ENCODE data around the gene HEPHL1.

The HEPHL1 gene

DNA sequence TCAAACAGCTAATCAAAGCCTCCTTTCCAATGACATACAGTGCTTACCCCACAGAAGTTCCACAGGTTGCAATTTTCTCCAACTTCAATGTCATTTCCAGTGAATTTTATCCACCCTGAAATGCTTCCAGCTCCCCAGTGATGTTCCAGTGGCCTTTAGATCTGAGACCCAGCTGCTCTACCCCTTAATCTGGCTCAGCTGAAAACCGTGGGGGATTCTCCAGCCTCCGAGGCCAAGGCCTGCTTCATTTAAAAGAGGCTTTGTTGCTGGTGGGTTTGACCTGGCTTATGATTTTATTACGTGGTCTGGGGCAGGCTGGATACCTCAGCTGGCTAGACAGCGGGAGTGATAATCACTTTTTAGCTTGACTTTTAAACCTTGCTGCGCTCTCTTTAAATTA is 10.9 kb downstream of the HEPHL1 start:
- Histone ChIP-seq H3K79me2 (ENCODE audit: low read length) (no peaks in the 10 kb centered on the region), H3K9me3 (replicated peaks; ENCODE audit: insufficient read depth, low read length) (no peaks in the 10 kb centered on the region), H4K20me1 (ENCODE audit: insufficient read depth, low read length) (no peaks in the 10 kb centered on the region), H3K27ac (ENCODE audit: low read length) (no peak overlapping the region), H3K36me3 (replicated peaks; ENCODE audit: insufficient read depth, low read length) (no peaks in the 10 kb centered on the region), H3K27me3 (replicated peaks; ENCODE audit: insufficient read depth, low read length) (no peaks in the 10 kb centered on the region), H3K4me1 (ENCODE audit: low read length) (no peaks in the 10 kb centered on the region), H2AFZ (ENCODE audit: low read length) (no peak overlapping the region), H3F3A (ENCODE audit: insufficient read depth, low read length) (no peaks in the 10 kb centered on the region), H3K4me3 (ENCODE audit: low read length) (no peak overlapping the region), H3K4me2 (ENCODE audit: low read depth, low read length) (no peak overlapping the region), H3K9ac (ENCODE audit: low read length) (no peak overlapping the region), H3K9me2 (replicated peaks; ENCODE audit: insufficient read depth, low read length) (no peaks in the 10 kb centered on the region)
- TF ChIP-seq EZH2 (optimal IDR thresholded peaks at IDR 0.05; ENCODE audit: low read depth, low read length): no peak
- TF ChIP-seq, protein P1, sequence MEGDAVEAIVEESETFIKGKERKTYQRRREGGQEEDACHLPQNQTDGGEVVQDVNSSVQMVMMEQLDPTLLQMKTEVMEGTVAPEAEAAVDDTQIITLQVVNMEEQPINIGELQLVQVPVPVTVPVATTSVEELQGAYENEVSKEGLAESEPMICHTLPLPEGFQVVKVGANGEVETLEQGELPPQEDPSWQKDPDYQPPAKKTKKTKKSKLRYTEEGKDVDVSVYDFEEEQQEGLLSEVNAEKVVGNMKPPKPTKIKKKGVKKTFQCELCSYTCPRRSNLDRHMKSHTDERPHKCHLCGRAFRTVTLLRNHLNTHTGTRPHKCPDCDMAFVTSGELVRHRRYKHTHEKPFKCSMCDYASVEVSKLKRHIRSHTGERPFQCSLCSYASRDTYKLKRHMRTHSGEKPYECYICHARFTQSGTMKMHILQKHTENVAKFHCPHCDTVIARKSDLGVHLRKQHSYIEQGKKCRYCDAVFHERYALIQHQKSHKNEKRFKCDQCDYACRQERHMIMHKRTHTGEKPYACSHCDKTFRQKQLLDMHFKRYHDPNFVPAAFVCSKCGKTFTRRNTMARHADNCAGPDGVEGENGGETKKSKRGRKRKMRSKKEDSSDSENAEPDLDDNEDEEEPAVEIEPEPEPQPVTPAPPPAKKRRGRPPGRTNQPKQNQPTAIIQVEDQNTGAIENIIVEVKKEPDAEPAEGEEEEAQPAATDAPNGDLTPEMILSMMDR (IDR thresholded peaks at IDR 0.05; ENCODE audit: low read length): no peak
- no peak for TF ChIP-seq EZH2phosphoT487 (IDR thresholded peaks at IDR 0.05; ENCODE audit: low read length)
- no peak for DNase-seq

DNA sequence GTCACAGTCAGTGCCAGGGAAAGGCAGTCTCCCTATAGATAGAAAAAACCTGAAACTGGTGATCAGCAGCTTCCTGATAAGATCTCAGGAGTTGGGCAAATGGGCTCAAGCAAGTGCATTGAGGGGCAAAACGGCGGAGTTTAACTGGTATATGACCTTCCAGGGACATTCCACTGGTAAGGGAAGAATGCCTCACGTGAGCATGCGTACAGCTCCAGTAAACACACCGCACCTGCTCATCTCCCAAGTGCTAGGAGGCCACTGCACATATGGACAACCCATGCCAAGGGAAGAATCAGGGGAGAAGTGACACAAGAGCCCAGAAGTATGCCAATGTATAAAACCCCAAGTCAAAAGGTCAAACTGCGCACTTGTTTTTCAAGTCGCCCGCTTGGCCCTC is 11.6 kb downstream of the HEPHL1 start:
- Histone ChIP-seq H3K27ac (ENCODE audit: low read length) (no peak overlapping the region), H3K9me2 (replicated peaks; ENCODE audit: insufficient read depth, low read length) (no peaks in the 10 kb centered on the region), H3K9me3 (replicated peaks; ENCODE audit: insufficient read depth, low read length) (no peaks in the 10 kb centered on the region), H3K4me3 (ENCODE audit: low read length) (no peak overlapping the region), H2AFZ (ENCODE audit: low read length) (no peak overlapping the region), H3F3A (ENCODE audit: insufficient read depth, low read length) (no peaks in the 10 kb centered on the region), H3K79me2 (ENCODE audit: low read length) (no peaks in the 10 kb centered on the region), H3K9ac (ENCODE audit: low read length) (no peak overlapping the region), H3K4me1 (ENCODE audit: low read length) (no peaks in the 10 kb centered on the region), H4K20me1 (ENCODE audit: insufficient read depth, low read length) (no peaks in the 10 kb centered on the region), H3K36me3 (replicated peaks; ENCODE audit: insufficient read depth, low read length) (no peaks in the 10 kb centered on the region), H3K27me3 (replicated peaks; ENCODE audit: insufficient read depth, low read length) (no peaks in the 10 kb centered on the region), H3K4me2 (ENCODE audit: low read depth, low read length) (no peak overlapping the region)
- TF ChIP-seq EZH2 (optimal IDR thresholded peaks at IDR 0.05; ENCODE audit: low read depth, low read length) (no peak), EZH2phosphoT487 (IDR thresholded peaks at IDR 0.05; ENCODE audit: low read length) (no peak)
- TF ChIP-seq, protein P1 (IDR thresholded peaks at IDR 0.05; ENCODE audit: low read length): no peak
- DNase-seq: no peak

DNA sequence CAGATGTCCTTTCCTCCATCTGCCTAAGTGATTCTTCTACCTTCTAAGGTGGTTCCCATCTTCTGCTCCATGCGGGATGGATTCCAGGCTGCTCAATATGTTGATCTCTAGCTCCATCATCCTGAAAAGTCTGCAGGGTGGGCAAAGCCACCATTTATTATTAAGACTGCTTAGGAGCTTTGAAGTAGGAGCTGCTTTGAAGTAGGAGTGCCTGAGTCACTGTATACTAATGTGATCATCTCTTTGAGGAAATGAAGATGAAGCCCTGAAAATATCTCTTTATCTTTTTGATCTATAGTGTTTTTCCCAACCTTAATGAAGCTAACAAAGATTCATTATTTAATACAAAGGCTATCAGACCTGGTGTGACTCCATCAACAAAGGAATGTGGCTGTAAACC is 13.1 kb downstream of the HEPHL1 start:
- no peaks in the 10 kb centered on the region for H3K4me1 ChIP-seq (ENCODE audit: low read length)
- no peak for DNase-seq
- no peak for TF ChIP-seq EZH2 (optimal IDR thresholded peaks at IDR 0.05; ENCODE audit: low read depth, low read length)
- TF ChIP-seq EZH2phosphoT487 (IDR thresholded peaks at IDR 0.05; ENCODE audit: low read length): no peak
- TF ChIP-seq, protein P1 (IDR thresholded peaks at IDR 0.05; ENCODE audit: low read length): no peak
- no peaks in the 10 kb centered on the region for H3F3A ChIP-seq (ENCODE audit: insufficient read depth, low read length)
- no peak overlapping the region for H3K27ac ChIP-seq (ENCODE audit: low read length)
- no peak overlapping the region for H3K4me2 ChIP-seq (ENCODE audit: low read depth, low read length)
- H3K9me2 ChIP-seq (replicated peaks; ENCODE audit: insufficient read depth, low read length): no peaks in the 10 kb centered on the region
- H3K9me3 ChIP-seq (replicated peaks; ENCODE audit: insufficient read depth, low read length): no peaks in the 10 kb centered on the region
- H3K36me3 ChIP-seq (replicated peaks; ENCODE audit: insufficient read depth, low read length): no peaks in the 10 kb centered on the region
- no peak overlapping the region for H3K9ac ChIP-seq (ENCODE audit: low read length)
- no peaks in the 10 kb centered on the region for H3K27me3 ChIP-seq (replicated peaks; ENCODE audit: insufficient read depth, low read length)
- no peaks in the 10 kb centered on the region for H4K20me1 ChIP-seq (ENCODE audit: insufficient read depth, low read length)
- H3K79me2 ChIP-seq (ENCODE audit: low read length): no peaks in the 10 kb centered on the region
- H2AFZ ChIP-seq (ENCODE audit: low read length): no peak overlapping the region
- no peak overlapping the region for H3K4me3 ChIP-seq (ENCODE audit: low read length)
